Measurements from ENCODE around the gene OR2T12. TPM values are rescaled to one million over a fixed set of nuclear protein-coding genes. Genes with fewer than 3 reads are reported as not detected.

OR2T12 gene
- total and polyA plus RNA-seq, 2 experiments from 2014 or later = not detected

- H3K9me3 Mint-ChIP-seq = peaks cover 100% of the 10 kb centered on the region
- H3K4me3 Mint-ChIP-seq = no peak overlapping the region
- peaks cover 4% of the 10 kb centered on the region for H3K27me3 Mint-ChIP-seq (ENCODE audit: insufficient read depth, low read depth, poor library complexity)
- Histone ChIP-seq H3K4me1 (ENCODE audit: insufficient read depth) (no peaks in the 10 kb centered on the region), H3K9me2 (ENCODE audit: insufficient read depth) (no peaks in the 10 kb centered on the region), H4K20me1 (replicated peaks; ENCODE audit: insufficient read depth) (no peaks in the 10 kb centered on the region), H3K4me3 (no peak overlapping the region), H3K79me2 (replicated peaks; ENCODE audit: insufficient read depth) (no peaks in the 10 kb centered on the region), H3K4me2 (no peak overlapping the region), H3F3A (replicated peaks; ENCODE audit: low read depth) (no peaks in the 10 kb centered on the region), H3K36me3 (ENCODE audit: insufficient read depth) (no peaks in the 10 kb centered on the region; the same call in 1 of the 2 replicates), H3K27me3 (ENCODE audit: insufficient read depth) (no peaks in the 10 kb centered on the region), H3K27ac (ENCODE audit: low read depth) (no peak overlapping the region), H2AFZ (no peak overlapping the region)
- peaks cover 54% of the 10 kb centered on the region for H3K36me3 Mint-ChIP-seq (ENCODE audit: low read depth)
- no peak for TF ChIP-seq JUNB (IDR thresholded peaks at IDR 0.05; ENCODE audit: unreplicated experiment)
- no peak for TF ChIP-seq CTCF (conservative IDR thresholded peaks at IDR 0.05; ENCODE audit: low read depth in 2 of 2)
- TF ChIP-seq EZH2 (IDR thresholded peaks at IDR 0.05; ENCODE audit: low read depth, unreplicated experiment) = no peak
- no peak for TF ChIP-seq EZH2phosphoT487 (IDR thresholded peaks at IDR 0.05; ENCODE audit: unreplicated experiment)
- TF ChIP-seq ZNF462 (CRISPR knock-in tag; IDR thresholded peaks at IDR 0.05) = no peak
- TF ChIP-seq CREB1 (CRISPR knock-in tag; IDR thresholded peaks at IDR 0.05; ENCODE audit: low read depth) = no peak
- no peak for TF ChIP-seq NANOG (IDR thresholded peaks at IDR 0.05; ENCODE audit: borderline replicate concordance)
- TF ChIP-seq REST (IDR thresholded peaks at IDR 0.05; ENCODE audit: unreplicated experiment) = no peak
- no peak for TF ChIP-seq ZNF331 (CRISPR knock-in tag; IDR thresholded peaks at IDR 0.05; ENCODE audit: low read depth)
- TF ChIP-seq ZNF114 (CRISPR knock-in tag; IDR thresholded peaks at IDR 0.05) = no peak
- TF ChIP-seq ETS1 (IDR thresholded peaks at IDR 0.05) = no peak
- TF ChIP-seq STAT1 (IDR thresholded peaks at IDR 0.05; ENCODE audit: unreplicated experiment) = no peak
- no peak for TF ChIP-seq POLR2AphosphoS5 (IDR thresholded peaks at IDR 0.05; ENCODE audit: low read depth)
- ATAC-seq = no peak
- no peak overlapping the region for H3K27ac Mint-ChIP-seq
- DNase-seq (ENCODE audit: low spot score) = no peak
- no peaks in the 10 kb centered on the region for H3K4me1 Mint-ChIP-seq
Measured at GRCh38 chr1:248316796-248317195, 13.6 kb upstream of the OR2T12 start.

Measured in GM23338 (cell line).